Keratinocyte (primary cell): Measurements from ENCODE around the gene FFAR4.

Experiments used
- EZH2 ChIP-seq: IDR thresholded peaks from one replicate; pipeline ENCODE4 v1.6.1; 2012; ENCODE audit warnings: inconsistent platforms, mild to moderate bottlenecking, low read length, moderate library complexity
- TF ChIP-seq, protein P1 (sequence below), 3 experiments: IDR thresholded peaks in 1 of 3; conservative IDR thresholded peaks in 1 of 3; optimal IDR thresholded peaks in 1 of 3; 2 replicates in 2 of 3; 3 replicates in 1 of 3; pipeline versions ENCODE3 to v1.5.1; 2011; ENCODE audit warnings: low read length in 3 of 3, mild to moderate bottlenecking in 3 of 3, moderate library complexity in 2 of 3, control low read depth in 1 of 3, inconsistent platforms in 1 of 3; ENCODE audit not compliant: insufficient read depth in 2 of 3; ENCODE audit errors: extremely low read depth in 1 of 3

DNA sequence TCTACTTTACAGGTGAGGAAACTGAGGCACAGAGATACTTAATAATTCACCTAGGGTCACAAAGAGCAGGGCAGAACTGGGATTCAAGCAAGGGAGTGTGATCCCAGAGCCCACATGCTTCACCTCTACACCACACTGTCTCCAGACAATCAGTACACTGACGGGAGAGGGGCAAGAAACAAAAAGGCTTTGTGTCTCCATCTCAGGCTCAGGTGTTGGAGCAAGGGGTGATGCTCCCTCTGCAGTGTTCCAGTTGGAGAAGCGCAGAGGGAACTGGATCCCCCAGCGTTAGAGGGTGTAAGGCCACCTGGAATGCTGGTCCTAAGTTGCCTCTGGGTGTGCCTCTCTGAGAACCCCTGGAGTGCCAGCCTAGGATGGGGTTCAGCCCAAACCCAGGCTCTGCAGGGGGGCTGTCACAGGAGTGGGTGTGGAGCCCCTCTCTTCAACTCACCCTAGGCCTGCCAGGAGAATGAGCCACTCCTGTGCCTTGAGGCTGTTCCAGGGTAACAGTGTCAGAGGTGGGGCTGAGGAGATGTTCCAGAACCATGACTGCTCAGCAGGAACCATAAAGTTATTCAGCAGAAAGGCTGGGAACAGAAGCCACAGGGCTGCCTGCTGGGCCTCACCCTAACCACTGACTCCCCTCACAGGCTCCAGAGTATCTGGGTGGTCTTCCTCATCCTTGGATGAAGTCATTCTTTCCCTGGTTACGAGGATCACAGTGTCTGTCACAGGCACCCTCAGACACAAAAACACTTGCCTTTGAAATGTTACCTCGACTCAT lies 29.1 kb downstream of the FFAR4 start:
- TF ChIP-seq, protein P1, sequence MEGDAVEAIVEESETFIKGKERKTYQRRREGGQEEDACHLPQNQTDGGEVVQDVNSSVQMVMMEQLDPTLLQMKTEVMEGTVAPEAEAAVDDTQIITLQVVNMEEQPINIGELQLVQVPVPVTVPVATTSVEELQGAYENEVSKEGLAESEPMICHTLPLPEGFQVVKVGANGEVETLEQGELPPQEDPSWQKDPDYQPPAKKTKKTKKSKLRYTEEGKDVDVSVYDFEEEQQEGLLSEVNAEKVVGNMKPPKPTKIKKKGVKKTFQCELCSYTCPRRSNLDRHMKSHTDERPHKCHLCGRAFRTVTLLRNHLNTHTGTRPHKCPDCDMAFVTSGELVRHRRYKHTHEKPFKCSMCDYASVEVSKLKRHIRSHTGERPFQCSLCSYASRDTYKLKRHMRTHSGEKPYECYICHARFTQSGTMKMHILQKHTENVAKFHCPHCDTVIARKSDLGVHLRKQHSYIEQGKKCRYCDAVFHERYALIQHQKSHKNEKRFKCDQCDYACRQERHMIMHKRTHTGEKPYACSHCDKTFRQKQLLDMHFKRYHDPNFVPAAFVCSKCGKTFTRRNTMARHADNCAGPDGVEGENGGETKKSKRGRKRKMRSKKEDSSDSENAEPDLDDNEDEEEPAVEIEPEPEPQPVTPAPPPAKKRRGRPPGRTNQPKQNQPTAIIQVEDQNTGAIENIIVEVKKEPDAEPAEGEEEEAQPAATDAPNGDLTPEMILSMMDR (optimal IDR thresholded peaks at IDR 0.05 in 1 of 3, IDR thresholded peaks at IDR 0.05 in 1 of 3, conservative IDR thresholded peaks at IDR 0.05 in 1 of 3; ENCODE audit: extremely low read depth in 1 of 3, insufficient read depth in 2 of 3, low read length in 3 of 3): no peak
- TF ChIP-seq EZH2: no peak
